Measurements from ENCODE around the gene ARHGAP26.
"Not testable (repeated sequence)": the region's sequence is repeated elsewhere in the genome, so short reads cannot be mapped to it uniquely, and the experiment has no call there.

ARHGAP26 gene

DNA sequence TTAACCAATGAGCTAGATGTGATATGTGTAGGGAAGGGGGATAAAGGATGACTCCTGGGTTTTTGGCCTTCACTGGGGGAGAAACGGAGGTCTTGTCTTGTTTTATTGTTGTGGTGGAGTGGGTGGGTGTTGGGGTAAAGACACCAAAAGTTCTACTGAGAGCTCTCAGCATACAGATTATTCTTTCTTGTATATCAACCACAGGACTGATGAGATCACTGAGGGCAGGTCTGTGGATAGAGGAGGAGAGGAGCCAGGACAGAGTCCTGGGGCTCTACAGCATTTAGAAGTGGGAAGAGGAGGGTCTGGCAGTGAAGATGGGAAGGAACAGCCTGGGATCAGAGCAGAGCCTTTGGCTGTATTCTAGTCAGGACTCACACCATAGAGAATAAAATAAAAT lies 310.8 kb downstream of the ARHGAP26 start:
- no peak for DNase-seq (ENCODE audit: low read depth in 2 of 2)

- no peak for DNase-seq (ENCODE audit: low read depth in 2 of 2)
Observed at GRCh38 chr5:143083006-143083405, 312.8 kb downstream of the ARHGAP26 start.

GRCh38 chr5:143084407-143084806 lies 314.2 kb downstream of the ARHGAP26 start:
- no peak for DNase-seq (ENCODE audit: low read depth in 2 of 2)

- DNase-seq (ENCODE audit: low read depth in 2 of 2): no peak
Observed at GRCh38 chr5:143085319-143085917, 315.2 kb downstream of the ARHGAP26 start.

DNA sequence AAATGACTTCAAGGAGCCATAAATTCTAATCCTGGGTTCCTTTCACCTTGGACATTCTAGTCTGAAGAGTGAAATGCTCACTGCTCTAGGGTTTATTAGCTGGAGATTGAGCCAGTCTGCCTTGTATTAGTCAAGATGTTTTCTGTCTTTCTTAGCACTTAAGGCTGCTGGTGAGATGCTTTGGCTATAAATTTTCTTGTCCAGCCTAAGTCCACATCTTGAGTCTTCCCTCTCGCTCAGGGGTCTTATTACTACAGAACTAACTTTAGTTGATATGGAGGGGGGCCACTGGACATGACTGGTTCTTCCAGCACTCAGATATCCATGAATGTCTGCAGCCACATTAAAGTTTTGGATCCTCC lies 316.4 kb downstream of the ARHGAP26 start:
- DNase-seq (ENCODE audit: low read depth in 2 of 2): no peak

DNA sequence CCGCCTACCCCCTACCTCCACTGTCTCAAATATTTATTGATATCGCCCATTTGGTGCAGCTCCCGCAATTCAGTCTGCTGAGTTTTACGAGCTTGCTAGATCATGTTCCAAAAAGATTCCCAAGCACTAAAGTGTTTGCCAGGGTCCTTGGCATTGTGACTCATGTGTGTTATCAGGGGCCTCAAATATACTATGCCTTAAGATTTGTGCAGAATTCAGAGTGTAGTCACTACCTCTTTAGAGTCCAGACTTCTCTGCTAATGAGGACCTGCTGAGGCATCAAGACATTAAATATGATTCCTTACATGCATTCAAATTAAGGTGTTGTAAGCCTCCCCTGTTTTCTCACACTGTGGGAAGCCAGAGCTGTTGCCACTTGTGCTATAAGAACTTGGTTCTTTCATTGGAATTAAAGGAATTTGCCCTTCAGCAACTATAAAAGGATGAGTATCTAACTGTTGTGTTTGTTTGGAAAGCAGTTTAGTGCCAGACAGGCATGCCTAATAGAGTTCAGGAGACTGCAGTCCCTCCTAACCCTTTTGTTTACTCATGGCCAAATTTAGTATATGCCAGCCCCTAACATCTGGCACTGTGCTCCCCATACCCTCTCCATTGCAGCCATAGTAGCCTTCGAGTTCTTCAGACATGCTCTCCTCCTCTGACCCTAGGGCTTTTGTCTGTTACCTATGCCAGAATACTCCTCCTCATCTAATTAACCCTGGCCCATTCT lies 316.9 kb downstream of the ARHGAP26 start:
- DNase-seq (ENCODE audit: low read depth in 2 of 2): no peak

DNA sequence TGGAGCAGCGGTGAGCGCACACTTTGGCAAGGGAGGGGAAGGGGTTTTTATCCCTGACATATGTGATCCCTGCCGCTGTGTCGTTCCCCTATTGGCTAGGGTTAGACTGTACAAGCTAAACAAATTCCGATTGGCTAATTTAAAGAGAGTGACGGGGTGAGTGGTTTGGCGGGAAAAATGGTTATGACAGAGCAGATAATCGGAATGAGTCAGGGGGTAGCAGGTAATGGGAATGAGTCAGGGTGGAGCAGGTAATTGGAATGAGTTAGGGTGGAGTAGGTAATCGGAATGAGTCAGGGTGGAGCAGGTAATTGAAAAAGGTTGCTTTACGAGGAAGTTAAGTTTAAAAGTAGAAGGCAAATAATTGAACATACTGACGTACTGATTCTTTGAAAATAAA lies 318.5 kb downstream of the ARHGAP26 start:
- DNase-seq (ENCODE audit: low read depth in 2 of 2): not testable (repeated sequence)

- not testable (repeated sequence) for DNase-seq (ENCODE audit: low read depth in 2 of 2)
Observed at GRCh38 chr5:143090044-143090443, 319.9 kb downstream of the ARHGAP26 start.

GRCh38 chr5:143092711-143093451 lies 322.7 kb downstream of the ARHGAP26 start:
- DNase-seq (ENCODE audit: low read depth in 2 of 2): not testable (repeated sequence)

GRCh38 chr5:143093452-143094086 lies 323.4 kb downstream of the ARHGAP26 start:
- no peak for DNase-seq (ENCODE audit: low read depth in 2 of 2)

DNA sequence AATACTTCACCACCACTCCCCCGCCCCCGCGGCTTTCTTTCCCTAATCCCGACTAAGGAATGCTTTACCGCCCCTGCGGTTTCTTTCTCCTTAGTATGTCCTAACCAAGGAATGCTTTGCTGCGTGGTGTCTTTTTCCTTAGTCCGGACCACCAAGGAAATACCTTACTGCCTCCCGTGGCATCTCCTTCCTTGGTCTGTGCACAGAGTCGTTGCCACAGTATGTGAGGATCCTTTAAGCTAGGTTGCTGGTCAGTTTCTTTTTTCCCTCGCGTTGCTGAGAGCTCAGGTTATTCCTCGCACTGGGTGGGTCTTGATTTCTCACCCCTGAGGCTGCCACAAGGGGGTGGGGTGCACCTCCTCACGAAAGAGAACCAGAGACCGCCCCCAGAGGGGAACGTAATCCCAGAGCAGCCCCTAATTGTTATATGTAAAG lies 323.9 kb downstream of the ARHGAP26 start:
- no peak for DNase-seq (ENCODE audit: low read depth in 2 of 2)

- DNase-seq (ENCODE audit: low read depth in 2 of 2): not testable (repeated sequence)
Observed at GRCh38 chr5:143094608-143095007, 324.4 kb downstream of the ARHGAP26 start.

DNA sequence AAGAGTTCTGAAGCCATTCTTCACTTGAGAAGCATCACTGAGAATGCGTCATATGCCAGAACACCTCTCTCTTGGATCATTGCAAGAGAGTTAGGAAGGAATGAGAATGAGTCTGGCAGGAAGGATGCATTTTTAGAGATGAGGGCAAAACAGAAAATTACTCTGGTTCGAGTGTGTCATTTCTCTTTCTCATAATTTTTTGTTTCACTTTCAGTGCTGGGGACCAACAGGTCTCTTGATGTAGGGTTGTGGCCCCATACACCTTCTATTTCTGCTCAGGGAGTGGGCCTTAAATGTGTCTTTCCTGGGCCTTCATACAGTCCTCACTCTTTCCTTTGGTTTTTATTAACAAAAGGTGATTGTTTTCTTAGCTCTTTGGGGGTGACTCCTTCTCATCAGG lies 330.9 kb downstream of the ARHGAP26 start:
- DNase-seq (ENCODE audit: low read depth in 2 of 2): no peak

DNA sequence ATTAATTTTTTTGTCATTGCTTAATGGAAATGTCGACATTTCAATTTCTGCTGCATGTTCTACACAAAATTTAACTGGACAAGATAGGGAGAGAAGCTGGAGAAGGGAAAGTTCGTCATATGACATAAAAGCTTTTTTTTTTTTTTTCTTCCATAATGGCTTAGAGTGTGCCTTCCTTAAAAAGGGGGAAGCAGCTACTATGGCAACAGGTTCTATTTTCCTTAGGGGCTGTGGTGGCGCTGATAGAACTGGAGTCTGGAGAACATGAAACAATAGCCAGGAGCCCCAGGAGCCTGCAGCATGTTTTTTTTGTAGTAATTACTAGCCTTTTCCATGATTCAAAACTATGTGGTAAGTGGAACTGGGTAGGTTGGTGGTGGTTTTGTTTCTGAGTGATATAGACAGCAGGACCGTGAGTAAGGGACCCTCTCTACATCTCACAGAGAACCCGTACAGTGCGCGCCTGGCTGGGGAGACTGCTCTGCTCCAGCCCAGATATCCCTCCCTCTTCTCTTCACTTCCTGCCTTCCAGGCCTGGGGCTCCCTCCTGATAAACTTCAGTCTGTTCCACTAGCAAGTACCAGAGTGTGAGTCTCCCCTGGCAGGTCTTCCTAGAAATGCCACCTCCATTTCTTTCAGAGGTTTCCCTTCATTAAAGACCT lies 331.7 kb downstream of the ARHGAP26 start:
- DNase-seq (ENCODE audit: low read depth in 2 of 2): no peak

- no peak for DNase-seq (ENCODE audit: low read depth in 2 of 2)
Observed at GRCh38 chr5:143102411-143102810, 332.2 kb downstream of the ARHGAP26 start.

GRCh38 chr5:143105216-143105905 lies 335.2 kb downstream of the ARHGAP26 start:
- DNase-seq (ENCODE audit: low read depth in 2 of 2): no peak

- DNase-seq (ENCODE audit: low read depth in 2 of 2): no peak
Observed at GRCh38 chr5:143106174-143106573, 336.0 kb downstream of the ARHGAP26 start.

DNA sequence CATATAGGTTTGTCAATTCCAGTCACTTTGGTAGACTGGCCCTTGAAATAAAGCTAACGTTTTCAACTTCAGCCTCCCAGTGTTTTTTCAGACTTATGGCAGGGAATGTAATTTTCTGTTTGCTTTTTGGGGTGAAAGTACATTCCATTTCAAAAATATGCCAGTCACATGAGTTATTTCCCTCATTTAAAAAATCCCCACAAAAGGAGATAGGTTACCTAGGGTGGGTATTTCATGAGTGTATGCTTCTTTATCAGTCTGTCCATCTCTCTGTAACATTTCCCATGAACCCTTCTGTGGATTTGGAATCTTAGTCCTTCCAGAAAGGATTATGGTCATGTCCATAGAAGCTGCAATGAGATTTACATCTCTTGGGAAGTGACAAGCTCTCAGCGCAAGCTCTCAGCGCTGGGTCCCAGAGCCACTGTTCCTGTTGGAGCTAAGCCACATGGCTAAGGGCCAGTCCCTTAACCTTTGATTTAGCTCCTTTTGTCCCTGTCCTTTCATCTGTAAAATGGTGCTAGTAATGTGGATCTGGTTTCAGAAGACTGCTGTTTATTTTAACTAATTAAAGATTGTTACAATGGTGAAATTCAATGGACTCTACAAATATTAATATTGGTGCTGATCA lies 338.4 kb downstream of the ARHGAP26 start:
- no peak for DNase-seq (ENCODE audit: low read depth in 2 of 2)

DNA sequence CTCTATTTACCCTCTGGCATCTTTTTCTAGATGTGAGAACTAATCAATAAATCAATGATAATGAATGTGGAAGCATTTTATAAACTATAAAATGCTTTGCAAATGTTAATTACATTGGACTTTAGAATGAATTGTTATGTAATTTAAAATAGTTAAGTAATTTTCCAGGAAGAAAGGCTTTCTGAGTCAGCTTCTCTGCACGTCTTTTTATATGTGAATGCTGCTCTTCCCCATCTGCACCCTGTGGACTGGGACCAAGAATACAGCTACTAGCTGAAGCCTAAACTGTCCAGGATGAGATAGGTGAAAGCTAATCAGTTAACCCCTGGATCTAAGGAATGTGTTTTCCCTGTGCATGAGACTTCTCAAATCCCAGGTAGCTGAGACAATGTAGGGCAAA lies 340.4 kb downstream of the ARHGAP26 start:
- DNase-seq (ENCODE audit: low read depth in 2 of 2): no peak

DNA sequence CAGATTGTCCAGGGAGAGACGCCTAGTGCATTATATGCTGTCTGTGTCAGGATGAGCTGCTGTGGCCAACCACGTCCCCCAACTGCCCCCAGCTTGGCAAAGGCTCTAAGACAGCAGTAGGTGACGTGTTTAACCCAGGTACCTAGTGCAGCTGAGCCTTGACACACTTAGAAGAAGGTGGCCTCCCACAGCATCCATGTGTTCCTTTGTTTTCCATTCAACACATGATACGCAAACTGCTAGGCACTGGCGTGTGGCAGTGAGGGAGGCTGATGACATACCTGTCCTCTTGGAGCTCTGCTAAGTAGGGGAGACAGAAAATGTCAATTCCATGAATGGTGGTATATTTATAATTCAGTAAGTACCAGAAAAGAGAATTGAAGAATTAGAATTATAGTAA lies 341.6 kb downstream of the ARHGAP26 start:
- DNase-seq (ENCODE audit: low read depth in 2 of 2): no peak

- no peak for DNase-seq (ENCODE audit: low read depth in 2 of 2)
Observed at GRCh38 chr5:143113461-143113860, 343.3 kb downstream of the ARHGAP26 start.

Data from stimulated activated CD8-positive, alpha-beta memory T cell treated with anti-CD3 and anti-CD28 coated beads, Interleukin-7, amount 100 ng/mL, for 4 hours (primary cell).